Medulla oblongata (tissue), 1 donor: ENCODE measurements around the gene CHRNA4.

ENCODE experiments used
- DNase-seq: peaks from one replicate; pipeline ENCODE4 v3.0.0-alpha.2; 2015; ENCODE audit errors: extremely low spot score

Gene CHRNA4

DNA sequence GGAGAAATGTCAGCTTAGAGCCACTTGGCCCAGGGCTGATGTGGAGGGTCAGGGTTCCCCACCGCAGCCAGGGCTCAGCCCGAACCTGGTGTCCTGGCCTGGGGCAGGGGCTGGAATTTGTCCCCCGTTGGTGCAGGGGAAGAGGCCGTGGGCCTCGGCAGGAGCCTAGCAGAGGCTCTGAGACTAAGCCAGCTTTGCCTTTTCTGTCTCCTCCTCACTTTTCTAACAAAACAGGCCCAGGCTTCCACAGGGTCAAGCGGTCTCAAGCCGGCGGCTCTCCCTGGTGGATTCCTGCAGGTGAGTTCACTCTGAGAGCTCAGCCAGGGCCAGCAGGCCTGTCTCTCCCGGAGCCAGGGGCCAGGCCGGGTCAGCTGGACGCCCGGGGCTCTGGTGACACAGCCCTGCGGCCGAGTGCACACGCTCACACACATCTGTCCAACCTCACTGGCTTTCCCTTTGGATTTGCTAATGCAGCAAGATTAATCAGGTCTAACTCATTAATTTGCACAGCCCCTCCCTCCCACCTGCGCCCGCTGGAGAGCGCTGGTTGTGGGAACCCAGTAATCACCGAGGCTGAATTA is 2.9 kb upstream of the CHRNA4 start:
- DNase-seq: no peak

DNA sequence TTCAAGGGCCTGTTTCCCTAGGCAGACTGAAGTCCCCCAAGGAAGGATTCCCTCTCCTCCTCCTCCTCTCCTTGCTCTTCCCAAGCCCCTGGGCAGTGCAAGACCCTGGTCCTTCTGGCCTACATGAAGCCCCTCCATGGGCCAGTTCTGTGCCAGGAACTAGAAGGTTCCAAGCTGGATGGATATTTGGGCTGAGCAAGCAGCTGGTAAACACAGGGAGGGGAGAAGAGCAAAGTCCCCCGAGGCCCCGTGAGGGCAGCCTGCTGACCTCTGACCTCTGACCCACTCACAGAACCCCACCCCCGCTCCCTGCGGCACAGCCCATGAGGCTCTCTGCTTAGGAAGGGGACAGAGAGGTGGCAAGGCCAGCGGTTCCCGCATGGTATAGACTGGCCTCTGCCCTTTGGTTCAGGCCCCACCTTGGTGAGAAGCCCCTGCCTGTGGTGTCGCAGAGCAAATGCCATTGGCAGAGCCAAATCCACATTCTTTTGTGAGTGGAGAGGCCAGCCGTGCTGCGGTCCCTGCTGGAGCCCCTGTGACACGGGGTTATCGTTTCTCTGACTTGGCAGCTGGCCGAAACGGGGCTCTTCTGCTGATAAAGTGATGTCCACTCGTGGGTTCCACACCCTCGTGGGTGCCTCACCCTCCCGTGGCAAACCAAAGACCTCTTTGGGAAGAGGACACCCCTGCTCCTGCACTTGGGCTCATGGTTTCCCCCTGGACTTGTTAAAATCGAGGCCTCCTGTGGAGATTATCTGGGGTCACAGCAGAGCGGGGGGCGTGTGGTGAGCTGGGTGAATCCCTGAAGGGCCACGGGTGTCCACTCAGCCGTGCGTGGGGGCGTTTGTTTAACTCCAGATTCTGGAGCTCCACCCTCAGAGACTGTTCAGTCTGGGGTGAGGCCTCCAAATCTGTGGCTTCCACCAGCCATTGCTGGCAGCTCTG is 2.1 kb upstream of the CHRNA4 start:
- DNase-seq: no peak

DNA sequence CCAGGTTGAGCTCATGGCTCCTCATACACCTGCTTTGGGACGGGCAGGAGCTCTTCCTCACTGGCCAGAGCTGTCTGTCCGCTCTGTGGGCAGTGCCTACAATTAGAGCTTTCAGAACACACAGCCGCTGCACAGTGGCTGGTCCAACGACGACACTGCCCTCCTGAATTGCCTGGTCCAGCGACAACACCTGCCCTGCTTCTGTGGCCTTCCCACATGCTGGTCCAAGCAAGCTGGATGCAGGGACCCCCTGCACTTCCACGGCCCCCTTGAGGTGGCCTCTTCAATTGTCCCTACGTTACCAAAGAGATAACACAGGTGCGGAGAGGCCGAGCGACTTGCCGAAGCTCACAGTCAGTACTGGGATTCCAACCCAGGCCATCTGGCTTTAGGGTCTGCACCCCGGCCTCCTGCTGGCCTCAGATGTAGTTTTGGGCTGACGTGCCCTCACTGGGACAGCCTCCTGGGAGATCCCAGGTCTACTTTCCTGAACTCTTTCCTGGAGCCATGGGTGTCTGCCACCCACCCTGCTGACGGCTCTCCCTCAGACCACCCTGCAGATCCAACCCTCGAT is 1.4 kb upstream of the CHRNA4 start:
- no peak for DNase-seq

DNA sequence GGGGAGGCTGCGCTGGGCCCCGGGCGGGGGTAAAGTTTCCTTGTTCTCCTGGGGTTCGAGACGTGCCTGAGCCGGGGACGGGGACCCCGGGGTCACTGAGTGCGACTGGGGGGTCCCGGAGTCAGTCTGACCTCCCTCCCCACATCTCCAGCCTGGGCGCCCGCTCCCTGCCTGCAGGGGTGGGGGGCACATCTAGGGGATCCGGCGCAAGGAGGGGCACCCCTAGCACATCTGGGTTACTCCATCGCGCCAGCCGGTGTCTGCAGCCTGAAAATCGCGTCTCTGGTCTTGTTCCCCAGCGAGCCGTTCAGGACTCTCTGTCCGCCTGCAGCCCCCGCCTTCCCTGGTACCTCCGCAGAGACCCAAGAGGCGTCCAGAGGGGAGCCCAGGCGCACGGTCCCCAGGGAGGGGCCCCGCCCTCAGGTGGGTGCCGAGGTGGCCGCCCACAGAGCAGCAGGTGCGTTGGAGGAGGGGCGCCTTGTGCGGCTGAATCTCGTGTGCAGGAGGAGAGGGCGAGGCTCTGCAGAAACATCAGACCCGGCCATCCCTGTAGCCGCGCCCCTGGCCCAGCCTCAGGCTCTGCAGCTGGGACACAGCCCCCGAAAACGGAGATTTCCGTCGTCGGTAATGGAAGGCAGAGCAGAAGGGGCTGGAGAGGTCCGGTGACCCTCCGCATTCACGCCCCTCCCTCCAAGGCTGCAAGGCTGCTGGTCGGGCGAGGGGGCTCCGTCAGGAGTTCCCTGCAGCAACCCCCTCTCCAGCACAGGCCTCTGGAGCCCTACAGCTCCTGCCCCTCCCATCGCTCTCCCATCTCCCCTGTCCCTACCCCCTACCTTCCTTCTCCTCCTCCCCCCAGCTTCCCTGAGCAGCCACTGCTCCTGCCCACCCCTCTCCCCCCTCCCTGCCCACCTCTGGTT is 628 bp upstream of the CHRNA4 start:
- DNase-seq: no peak

GRCh38 chr20:63359937-63360849 is 956 bp downstream of the CHRNA4 start:
- no peak for DNase-seq

DNA sequence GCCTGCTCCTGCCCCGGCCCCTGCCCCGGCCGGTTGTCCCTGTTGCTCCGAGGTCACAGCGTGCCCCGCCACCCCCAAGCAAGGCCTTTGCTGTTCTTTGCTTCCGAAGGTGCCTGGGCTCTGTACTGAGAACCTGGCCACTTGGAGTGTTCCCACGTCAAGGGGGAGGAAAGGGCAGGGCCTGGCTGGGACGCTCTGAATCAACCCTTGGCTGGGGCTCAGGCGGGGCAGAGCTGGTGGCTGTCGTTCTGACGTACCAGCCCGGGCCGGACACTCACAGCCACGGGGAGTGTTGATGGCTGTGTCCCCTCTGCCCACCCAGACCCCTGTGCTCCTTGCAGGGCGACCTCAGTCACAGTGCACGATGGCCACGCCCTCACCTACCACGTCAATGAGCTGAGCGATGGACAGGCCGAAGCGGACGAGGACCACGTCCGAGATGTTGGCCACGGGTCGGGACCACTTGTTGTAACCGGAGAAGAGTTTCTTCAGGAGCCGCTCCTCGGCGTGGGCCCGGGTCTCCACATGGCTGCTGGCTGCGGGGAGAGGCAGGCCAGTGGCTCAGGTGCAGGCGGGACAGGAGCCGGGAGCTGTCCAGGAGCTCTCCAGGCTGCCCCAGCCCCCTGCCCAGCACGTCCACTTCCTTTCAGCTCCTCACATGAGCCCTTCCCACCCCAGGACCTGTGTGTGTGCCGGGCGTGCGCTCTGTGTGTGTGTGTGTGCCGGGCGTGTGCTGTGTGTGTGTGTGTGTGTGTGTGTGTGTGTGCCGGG is 1.8 kb downstream of the CHRNA4 start:
- no peak for DNase-seq

GRCh38 chr20:63357921-63358905 is 2.9 kb downstream of the CHRNA4 start:
- DNase-seq: no peak

- no peak for DNase-seq
Observed at GRCh38 chr20:63356931-63357879, 3.9 kb downstream of the CHRNA4 start.

- no peak for DNase-seq
Observed at GRCh38 chr20:63356511-63356910, 4.6 kb downstream of the CHRNA4 start.

- no peak for DNase-seq
Observed at GRCh38 chr20:63355781-63356295, 5.3 kb downstream of the CHRNA4 start.

GRCh38 chr20:63354636-63355350 is 6.4 kb downstream of the CHRNA4 start:
- DNase-seq: no peak

DNA sequence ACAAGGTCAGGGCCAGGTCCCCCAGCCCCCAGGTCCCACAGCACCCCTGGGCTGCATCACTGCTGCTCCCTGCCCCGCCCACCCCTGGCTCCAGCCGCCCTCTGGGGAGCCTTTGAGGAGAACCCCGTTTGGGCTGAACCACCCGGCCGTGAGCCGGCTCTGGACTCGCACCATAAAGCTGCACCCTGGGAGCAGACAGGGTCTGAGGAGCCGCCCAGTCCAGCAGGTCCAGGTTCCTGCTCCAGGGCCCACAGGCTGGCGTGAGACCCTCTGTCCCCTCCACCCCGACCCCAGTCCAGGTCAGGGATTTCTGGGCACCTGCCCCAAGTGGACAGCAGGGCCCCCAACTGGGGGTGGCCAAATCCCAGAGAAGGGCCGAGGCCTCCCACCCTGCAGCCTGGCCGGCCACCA is 8.3 kb downstream of the CHRNA4 start:
- DNase-seq: no peak

GRCh38 chr20:63351811-63352591 is 9.1 kb downstream of the CHRNA4 start:
- peak; percentile 77 for DNase-seq

DNA sequence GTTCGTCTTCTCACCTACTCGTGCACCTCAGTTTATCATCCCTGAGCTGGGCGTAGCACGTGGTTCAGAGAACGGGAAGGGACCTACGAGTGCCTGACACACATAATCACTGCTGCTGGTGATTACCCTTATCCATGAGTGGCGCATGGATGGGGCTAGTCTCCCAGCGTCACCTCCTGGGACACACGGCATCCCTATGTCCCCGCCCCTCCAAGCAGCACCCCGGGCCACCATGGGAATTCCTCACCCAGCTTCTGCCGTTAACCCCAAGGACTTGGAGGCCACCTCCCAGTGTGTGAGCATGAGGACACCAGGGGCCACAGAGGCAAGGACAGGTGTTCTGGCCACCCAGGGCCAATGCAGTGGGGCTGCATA is 9.8 kb downstream of the CHRNA4 start:
- DNase-seq: no peak

DNA sequence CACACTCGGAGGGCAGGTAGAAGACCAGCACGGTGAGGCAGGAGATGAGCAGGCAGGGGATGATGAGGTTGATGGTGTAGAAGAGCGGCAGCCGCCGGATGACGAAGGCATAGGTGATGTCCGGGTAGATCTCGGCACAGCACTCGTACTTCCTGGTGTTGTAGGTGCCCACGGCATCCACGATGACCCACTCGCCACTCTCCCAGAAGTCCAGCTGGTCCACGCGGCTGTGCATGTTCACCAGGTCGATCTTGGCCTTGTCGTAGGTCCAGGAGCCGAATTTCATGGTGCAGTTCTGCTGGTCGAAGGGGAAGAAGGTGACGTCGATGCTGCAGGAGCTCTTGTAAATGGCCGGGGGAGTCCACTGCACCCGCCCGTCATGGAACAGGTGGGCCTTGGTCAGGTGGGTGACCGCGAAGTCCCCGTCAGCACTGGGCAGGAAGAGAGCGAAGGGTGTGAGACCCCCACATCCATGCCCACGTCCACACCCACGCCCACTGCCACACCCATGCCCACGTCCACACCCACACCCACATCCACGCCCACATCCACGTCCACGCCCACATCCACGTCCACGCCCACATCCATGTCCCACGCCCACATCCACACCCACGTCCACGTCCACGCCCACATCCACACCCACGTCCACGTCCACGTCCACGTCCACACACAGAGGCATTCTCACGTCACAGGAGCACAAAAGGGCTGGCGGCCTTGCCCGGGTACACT is 10.4 kb downstream of the CHRNA4 start:
- no peak for DNase-seq
